NT2/D1 (cell line): ENCODE data around the gene ANXA10.

ENCODE experiments used
- DNase-seq: peaks from one replicate; pipeline ENCODE4 v3.0.0-alpha.2; 2011; ENCODE audit warnings: low read depth, low spot score
- H3K27me3 ChIP-seq: 2 replicates; pipeline ENCODE4 v1.6.0; 2011; ENCODE audit warnings: mild to moderate bottlenecking; ENCODE audit not compliant: insufficient read length, insufficient read depth
- H3K36me3 ChIP-seq: 2 replicates; pipeline ENCODE4 v1.6.1; 2011; ENCODE audit warnings: mild to moderate bottlenecking, low read length, mixed read lengths; ENCODE audit not compliant: insufficient read depth, insufficient read length
- H3K4me1 ChIP-seq: 2 replicates; pipeline ENCODE4 v1.5.1; 2011; ENCODE audit not compliant: insufficient read depth, insufficient read length
- H3K4me3 ChIP-seq: 2 replicates; pipeline ENCODE4 v1.5.1; 2011; ENCODE audit warnings: low read depth; ENCODE audit not compliant: insufficient read length
- H3K9ac ChIP-seq: 2 replicates; pipeline ENCODE4 v1.6.0; 2011; ENCODE audit warnings: low read depth; ENCODE audit not compliant: insufficient read length
- H3K9me3 ChIP-seq: 2 replicates; pipeline ENCODE4 v1.5.1; 2011; ENCODE audit warnings: mild to moderate bottlenecking, low read length; ENCODE audit not compliant: insufficient read depth
- SUZ12 ChIP-seq: IDR thresholded peaks from 2 replicates; pipeline ENCODE4 v1.6.1; 2011; ENCODE audit not compliant: insufficient read length, insufficient read depth; ENCODE audit errors: extremely low read depth
- YY1 ChIP-seq: IDR thresholded peaks from 2 replicates; pipeline ENCODE4 v1.6.1; 2011; ENCODE audit not compliant: insufficient read length, insufficient read depth
- ZNF274 ChIP-seq: IDR thresholded peaks from 2 replicates; pipeline ENCODE4 v1.6.1; 2011; ENCODE audit warnings: mild to moderate bottlenecking, low read depth, low read length

The ANXA10 gene

GRCh38 chr4:168163106-168163505 lies 70.8 kb downstream of the ANXA10 start:
- Histone ChIP-seq H3K36me3 (no peaks in the 10 kb centered on the region), H3K9me3 (peaks cover 9% of the 10 kb centered on the region), H3K4me3 (no peak overlapping the region), H3K9ac (no peak overlapping the region), H3K27me3 (no peaks in the 10 kb centered on the region), H3K4me1 (no peaks in the 10 kb centered on the region)
- TF ChIP-seq YY1, result no peak
- no peak for TF ChIP-seq ZNF274
- DNase-seq, result no peak

GRCh38 chr4:168164045-168164444 lies 71.7 kb downstream of the ANXA10 start:
- Histone ChIP-seq H3K4me1 (no peaks in the 10 kb centered on the region), H3K9ac (no peak overlapping the region), H3K9me3 (peaks cover 5% of the 10 kb centered on the region), H3K36me3 (no peaks in the 10 kb centered on the region), H3K27me3 (no peaks in the 10 kb centered on the region), H3K4me3 (no peak overlapping the region)
- DNase-seq, result no peak
- TF ChIP-seq YY1, result no peak
- TF ChIP-seq SUZ12, result no peak
- no peak for TF ChIP-seq ZNF274

- no peak overlapping the region for H3K4me3 ChIP-seq
- no peaks in the 10 kb centered on the region for H3K4me1 ChIP-seq
- no peak overlapping the region for H3K9ac ChIP-seq
- DNase-seq, result no peak
- no peak for TF ChIP-seq ZNF274
- no peak for TF ChIP-seq SUZ12
- TF ChIP-seq YY1, result no peak
- H3K9me3 ChIP-seq, result no peaks in the 10 kb centered on the region; the same call in 1 of the 2 replicates
- no peaks in the 10 kb centered on the region for H3K27me3 ChIP-seq
- H3K36me3 ChIP-seq, result no peaks in the 10 kb centered on the region
Observed at GRCh38 chr4:168164915-168165548, 72.7 kb downstream of the ANXA10 start.

GRCh38 chr4:168167714-168168284 lies 75.5 kb downstream of the ANXA10 start:
- DNase-seq, result no peak
- H3K27me3 ChIP-seq, result no peaks in the 10 kb centered on the region
- H3K4me1 ChIP-seq, result no peaks in the 10 kb centered on the region
- no peaks in the 10 kb centered on the region for H3K36me3 ChIP-seq
- TF ChIP-seq SUZ12 (no peak), YY1 (no peak), ZNF274 (no peak)
- no peak overlapping the region for H3K9ac ChIP-seq
- no peaks in the 10 kb centered on the region for H3K9me3 ChIP-seq
- no peak overlapping the region for H3K4me3 ChIP-seq

GRCh38 chr4:168174308-168174707 lies 82.0 kb downstream of the ANXA10 start:
- no peaks in the 10 kb centered on the region; the same call in 1 of the 2 replicates for H3K9me3 ChIP-seq
- no peak for TF ChIP-seq SUZ12
- no peak for TF ChIP-seq YY1
- TF ChIP-seq ZNF274, result no peak
- no peaks in the 10 kb centered on the region for H3K36me3 ChIP-seq
- H3K4me1 ChIP-seq, result no peaks in the 10 kb centered on the region
- no peak overlapping the region for H3K4me3 ChIP-seq
- H3K27me3 ChIP-seq, result no peaks in the 10 kb centered on the region
- DNase-seq, result no peak
- H3K9ac ChIP-seq, result no peak overlapping the region

GRCh38 chr4:168177546-168178149 lies 85.3 kb downstream of the ANXA10 start:
- Histone ChIP-seq H3K27me3 (no peaks in the 10 kb centered on the region), H3K4me3 (no peak overlapping the region), H3K9ac (no peak overlapping the region), H3K4me1 (no peaks in the 10 kb centered on the region), H3K36me3 (no peaks in the 10 kb centered on the region), H3K9me3 (no peaks in the 10 kb centered on the region; the same call in 1 of the 2 replicates)
- no peak for TF ChIP-seq YY1
- no peak for TF ChIP-seq SUZ12
- no peak for TF ChIP-seq ZNF274
- no peak for DNase-seq
